Rectal smooth muscle tissue (tissue), 1 donor: Measurements from ENCODE around the gene VAV2.
"Not testable (repeated sequence)": the region's sequence is repeated elsewhere in the genome, so short reads cannot be mapped to it uniquely, and the experiment has no call there.

Experiments
- H3K27ac ChIP-seq: one replicate; pipeline ENCODE4 v1.7.0; 2013; ENCODE audit warnings: low read depth, low read length, inconsistent platforms
- H3K27me3 ChIP-seq: one replicate; pipeline ENCODE4 v1.7.0; 2013; ENCODE audit warnings: low read length; ENCODE audit not compliant: control insufficient read depth, insufficient read depth
- H3K36me3 ChIP-seq: one replicate; pipeline ENCODE4 v1.7.0; 2013; ENCODE audit warnings: low read length; ENCODE audit not compliant: control insufficient read depth, insufficient read depth
- H3K4me1 ChIP-seq: one replicate; pipeline ENCODE4 v1.7.0; 2013; ENCODE audit warnings: low read length; ENCODE audit not compliant: control insufficient read depth, insufficient read depth
- H3K4me3 ChIP-seq: one replicate; pipeline ENCODE4 v1.7.0; 2013; ENCODE audit warnings: low read length
- H3K9ac ChIP-seq: one replicate; pipeline ENCODE4 v1.7.0; 2013; ENCODE audit warnings: low read length

VAV2 gene

GRCh38 chr9:133934482-133935232 is 57.5 kb downstream of the VAV2 start:
- Histone ChIP-seq H3K4me1 (peaks cover 2% of the 10 kb centered on the region), H3K27me3 (no peaks in the 10 kb centered on the region), H3K9ac (no peak overlapping the region), H3K27ac (no peak overlapping the region), H3K4me3 (no peak overlapping the region), H3K36me3 (peaks cover 3% of the 10 kb centered on the region)

GRCh38 chr9:133933426-133934026 is 58.6 kb downstream of the VAV2 start:
- Histone ChIP-seq H3K27ac (no peak overlapping the region), H3K4me3 (no peak overlapping the region), H3K27me3 (no peaks in the 10 kb centered on the region), H3K4me1 (peaks cover 2% of the 10 kb centered on the region), H3K36me3 (peaks cover 3% of the 10 kb centered on the region), H3K9ac (no peak overlapping the region)

- Histone ChIP-seq H3K27me3 (no peaks in the 10 kb centered on the region), H3K9ac (no peak overlapping the region), H3K36me3 (peaks cover 3% of the 10 kb centered on the region), H3K4me1 (peaks cover 2% of the 10 kb centered on the region), H3K4me3 (no peak overlapping the region), H3K27ac (no peak overlapping the region)
Measured at GRCh38 chr9:133932633-133933032, 59.5 kb downstream of the VAV2 start.

GRCh38 chr9:133932181-133932580 is 59.9 kb downstream of the VAV2 start:
- Histone ChIP-seq H3K27me3 (no peaks in the 10 kb centered on the region), H3K4me3 (no peak overlapping the region), H3K4me1 (peaks cover 2% of the 10 kb centered on the region), H3K9ac (no peak overlapping the region), H3K36me3 (peaks cover 3% of the 10 kb centered on the region), H3K27ac (no peak overlapping the region)

GRCh38 chr9:133930682-133931485 is 61.2 kb downstream of the VAV2 start:
- no peak overlapping the region for H3K9ac ChIP-seq
- no peak overlapping the region for H3K27ac ChIP-seq
- no peaks in the 10 kb centered on the region for H3K36me3 ChIP-seq
- peaks cover 2% of the 10 kb centered on the region for H3K4me1 ChIP-seq
- H3K4me3 ChIP-seq, result no peak overlapping the region
- H3K27me3 ChIP-seq, result no peaks in the 10 kb centered on the region

GRCh38 chr9:133930046-133930681 is 62.0 kb downstream of the VAV2 start:
- H3K9ac ChIP-seq, result no peak overlapping the region
- H3K4me1 ChIP-seq, result no peaks in the 10 kb centered on the region
- no peaks in the 10 kb centered on the region for H3K27me3 ChIP-seq
- no peaks in the 10 kb centered on the region for H3K36me3 ChIP-seq
- no peak overlapping the region for H3K4me3 ChIP-seq
- H3K27ac ChIP-seq, result no peak overlapping the region

GRCh38 chr9:133929599-133929998 is 62.5 kb downstream of the VAV2 start:
- no peaks in the 10 kb centered on the region for H3K27me3 ChIP-seq
- H3K36me3 ChIP-seq, result no peaks in the 10 kb centered on the region
- H3K4me3 ChIP-seq, result no peak overlapping the region
- H3K4me1 ChIP-seq, result no peaks in the 10 kb centered on the region
- no peak overlapping the region for H3K27ac ChIP-seq
- no peak overlapping the region for H3K9ac ChIP-seq

- Histone ChIP-seq H3K4me1 (no peaks in the 10 kb centered on the region), H3K4me3 (no peak overlapping the region), H3K36me3 (no peaks in the 10 kb centered on the region), H3K27me3 (no peaks in the 10 kb centered on the region), H3K27ac (no peak overlapping the region), H3K9ac (no peak overlapping the region)
Measured at GRCh38 chr9:133928248-133928764, 63.8 kb downstream of the VAV2 start.

GRCh38 chr9:133927041-133927440 is 65.1 kb downstream of the VAV2 start:
- Histone ChIP-seq H3K36me3 (no peaks in the 10 kb centered on the region), H3K4me1 (no peaks in the 10 kb centered on the region), H3K27me3 (no peaks in the 10 kb centered on the region), H3K4me3 (no peak overlapping the region), H3K27ac (no peak overlapping the region), H3K9ac (no peak overlapping the region)

- H3K36me3 ChIP-seq, result no peaks in the 10 kb centered on the region
- H3K4me3 ChIP-seq, result no peak overlapping the region
- no peak overlapping the region for H3K27ac ChIP-seq
- H3K4me1 ChIP-seq, result no peaks in the 10 kb centered on the region
- H3K27me3 ChIP-seq, result no peaks in the 10 kb centered on the region
- no peak overlapping the region for H3K9ac ChIP-seq
Measured at GRCh38 chr9:133926165-133926856, 65.8 kb downstream of the VAV2 start.

- Histone ChIP-seq H3K27ac (no peak overlapping the region), H3K36me3 (no peaks in the 10 kb centered on the region), H3K4me1 (no peaks in the 10 kb centered on the region), H3K27me3 (no peaks in the 10 kb centered on the region), H3K9ac (no peak overlapping the region), H3K4me3 (no peak overlapping the region)
Measured at GRCh38 chr9:133924453-133924852, 67.7 kb downstream of the VAV2 start.

GRCh38 chr9:133923608-133924007 is 68.5 kb downstream of the VAV2 start:
- not testable (repeated sequence) for H3K27me3 ChIP-seq, H3K36me3 ChIP-seq, H3K4me1 ChIP-seq, H3K27ac ChIP-seq, H3K9ac ChIP-seq, H3K4me3 ChIP-seq
